Stimulated activated CD4-positive, alpha-beta T cell treated with anti-CD3 and anti-CD28 coated beads, Interleukin-2, amount 100 ng/mL, for 4 hours (primary cell): ENCODE data around the gene ACOX3.
"Not testable (repeated sequence)": the region's sequence is repeated elsewhere in the genome, so short reads cannot be mapped to it uniquely, and the experiment has no call there.

Source experiments
- DNase-seq: peaks from one replicate; pipeline ENCODE4 v3.0.0-alpha.2; 2020; ENCODE audit warnings: low read depth

ACOX3 gene

GRCh38 chr4:8433136-8433535 lies 7.4 kb downstream of the ACOX3 start:
- no peak for DNase-seq

- no peak for DNase-seq
Measured at GRCh38 chr4:8431553-8431952, 9.0 kb downstream of the ACOX3 start.

- DNase-seq: peak; percentile 85
Measured at GRCh38 chr4:8428288-8429097, 12.0 kb downstream of the ACOX3 start.

GRCh38 chr4:8427761-8428287 lies 12.7 kb downstream of the ACOX3 start:
- DNase-seq: no peak

GRCh38 chr4:8427262-8427661 lies 13.3 kb downstream of the ACOX3 start:
- no peak for DNase-seq

- no peak for DNase-seq
Measured at GRCh38 chr4:8422786-8423185, 17.7 kb downstream of the ACOX3 start.

GRCh38 chr4:8422327-8422726 lies 18.2 kb downstream of the ACOX3 start:
- DNase-seq: no peak

GRCh38 chr4:8420151-8420550 lies 20.4 kb downstream of the ACOX3 start:
- not testable (repeated sequence) for DNase-seq

GRCh38 chr4:8419222-8420041 lies 21.1 kb downstream of the ACOX3 start:
- no peak for DNase-seq

- DNase-seq: no peak
Measured at GRCh38 chr4:8417071-8417614, 23.4 kb downstream of the ACOX3 start.

GRCh38 chr4:8414377-8414776 lies 26.1 kb downstream of the ACOX3 start:
- DNase-seq: no peak

- DNase-seq: no peak
Measured at GRCh38 chr4:8412288-8412687, 28.2 kb downstream of the ACOX3 start.

- DNase-seq: no peak
Measured at GRCh38 chr4:8411351-8412180, 29.0 kb downstream of the ACOX3 start.

GRCh38 chr4:8410641-8411271 lies 29.8 kb downstream of the ACOX3 start:
- no peak for DNase-seq

- no peak for DNase-seq
Measured at GRCh38 chr4:8410066-8410625, 30.4 kb downstream of the ACOX3 start.

GRCh38 chr4:8409264-8410065 lies 31.1 kb downstream of the ACOX3 start:
- DNase-seq: peak; percentile 19

- DNase-seq: no peak
Measured at GRCh38 chr4:8407756-8408155, 32.8 kb downstream of the ACOX3 start.

- DNase-seq: no peak
Measured at GRCh38 chr4:8407316-8407715, 33.2 kb downstream of the ACOX3 start.

GRCh38 chr4:8406887-8407286 lies 33.6 kb downstream of the ACOX3 start:
- DNase-seq: not testable (repeated sequence)

GRCh38 chr4:8405516-8405875 lies 35.0 kb downstream of the ACOX3 start:
- DNase-seq: no peak
